CD4-positive, alpha-beta T cell treated with Interleukin-6 at 100 ng/mL for 8 hours (primary cell): Measurements from ENCODE around the gene FLNC.

Experiments used
- DNase-seq: peaks from one replicate; pipeline ENCODE4 v3.0.0-alpha.2; 2020; ENCODE audit warnings: mixed read lengths, low spot score

FLNC gene

GRCh38 chr7:128846781-128847444 is 16.7 kb downstream of the FLNC start:
- no peak for DNase-seq

GRCh38 chr7:128847721-128848211 is 17.6 kb downstream of the FLNC start:
- no peak for DNase-seq

GRCh38 chr7:128848289-128849155 is 18.3 kb downstream of the FLNC start:
- no peak for DNase-seq

GRCh38 chr7:128849156-128849515 is 18.9 kb downstream of the FLNC start:
- DNase-seq, result no peak

- DNase-seq, result no peak
Observed at GRCh38 chr7:128849804-128850490, 19.7 kb downstream of the FLNC start.

GRCh38 chr7:128852537-128853254 is 22.5 kb downstream of the FLNC start:
- DNase-seq, result no peak

GRCh38 chr7:128853799-128854198 is 23.6 kb downstream of the FLNC start:
- DNase-seq, result no peak

GRCh38 chr7:128854396-128854795 is 24.2 kb downstream of the FLNC start:
- DNase-seq, result no peak

- no peak for DNase-seq
Observed at GRCh38 chr7:128855559-128855958, 25.4 kb downstream of the FLNC start.

- DNase-seq, result no peak
Observed at GRCh38 chr7:128856001-128856718, 26.0 kb downstream of the FLNC start.

- DNase-seq, result no peak
Observed at GRCh38 chr7:128858380-128859231, 28.4 kb downstream of the FLNC start.

- no peak for DNase-seq
Observed at GRCh38 chr7:128859232-128860157, 29.3 kb downstream of the FLNC start.

- no peak for DNase-seq
Observed at GRCh38 chr7:128860158-128861073, 30.2 kb downstream of the FLNC start.

GRCh38 chr7:128861957-128862570 is 31.9 kb downstream of the FLNC start:
- DNase-seq, result no peak

- peak; percentile 98 for DNase-seq
Observed at GRCh38 chr7:128862571-128863432, 32.6 kb downstream of the FLNC start, which contains the start of gene ATP6V1F. TSS of gene ATP6V1F (plus strand) at chr7:128862856. CDS start at chr7:128862905, 49 bp downstream.

- DNase-seq, result peak; percentile 22
Observed at GRCh38 chr7:128863433-128863989, 33.3 kb downstream of the FLNC start.
